ENCODE data around the gene TMEM150A.
"Not testable (repeated sequence)": the region's sequence is repeated elsewhere in the genome, so short reads cannot be mapped to it uniquely, and the experiment has no call there.

Gene TMEM150A

DNA sequence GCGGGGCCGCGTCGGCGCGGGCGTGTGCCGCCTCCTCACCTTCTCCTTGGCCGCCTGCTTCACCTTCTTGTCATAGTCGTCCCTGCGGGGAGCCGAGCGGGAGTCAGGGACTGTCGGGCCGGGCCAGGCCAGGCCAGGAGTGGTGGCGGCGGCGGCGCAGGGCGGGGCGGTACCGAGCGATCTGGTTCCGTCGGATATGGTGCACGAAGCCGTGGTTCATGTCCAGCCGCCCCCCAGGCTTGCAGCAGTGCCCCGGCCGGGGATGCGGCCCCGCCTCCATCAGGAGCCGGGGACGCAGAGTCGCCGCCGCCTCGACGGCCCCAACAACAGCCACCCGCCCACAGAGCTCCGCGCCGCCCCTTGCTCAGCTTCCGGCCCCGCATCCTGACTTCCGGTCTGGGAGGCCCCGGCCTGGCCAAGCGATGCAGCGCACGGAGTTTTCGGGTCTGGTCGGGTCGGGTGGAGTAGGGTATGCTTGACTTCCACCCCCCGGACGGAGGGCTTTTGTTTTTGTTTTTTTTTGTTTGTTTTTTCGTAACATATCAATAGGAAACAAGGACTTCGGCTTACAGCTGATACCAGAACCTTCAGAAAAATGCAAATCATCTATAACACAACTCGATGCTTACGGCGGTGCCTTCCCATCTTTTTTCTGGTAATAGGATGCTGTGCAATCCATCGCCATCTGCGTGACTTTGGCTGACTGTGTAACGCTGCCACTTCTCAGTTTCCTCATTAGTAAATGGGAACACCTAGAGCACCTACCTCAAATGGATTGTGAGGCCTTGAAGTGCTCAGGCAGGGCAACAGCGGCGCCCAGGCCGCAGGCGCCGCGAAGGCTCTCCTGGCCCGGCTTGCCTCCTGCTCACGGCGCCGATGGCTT is 9.4 kb upstream of the TMEM150A start, which contains the start of gene C2orf68:
TSS of gene C2orf68 (minus strand) at position 362 of the 883 bp plus-strand sequence. CDS start at position 280, 82 bp downstream.
- DNase-seq (ENCODE audit: low spot score): peak; percentile 96

DNA sequence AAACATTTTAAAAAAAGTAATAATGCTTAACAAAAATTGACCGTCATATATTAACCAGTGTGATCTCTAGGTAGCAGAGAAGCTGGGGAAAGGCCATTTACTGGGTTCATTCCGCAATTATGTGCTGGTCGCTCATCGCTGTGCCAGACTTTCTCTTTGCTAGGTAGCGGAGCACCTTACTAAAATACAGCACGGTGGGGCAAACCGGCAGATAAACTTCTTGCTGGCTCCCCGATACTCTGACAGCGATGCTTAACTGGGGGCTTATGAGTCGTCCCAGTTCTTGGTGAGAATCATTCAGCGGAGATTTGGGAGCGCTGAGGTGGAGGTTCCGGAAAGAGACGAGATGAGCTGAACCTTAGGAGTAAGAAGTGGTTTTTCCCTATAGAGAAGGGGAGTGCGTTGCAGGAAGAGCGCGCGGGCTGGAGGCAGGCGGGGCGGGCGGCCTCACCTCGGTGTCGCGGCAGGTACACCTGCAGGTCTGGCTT is 8.8 kb upstream of the TMEM150A start:
- no peak for DNase-seq (ENCODE audit: low spot score)

DNA sequence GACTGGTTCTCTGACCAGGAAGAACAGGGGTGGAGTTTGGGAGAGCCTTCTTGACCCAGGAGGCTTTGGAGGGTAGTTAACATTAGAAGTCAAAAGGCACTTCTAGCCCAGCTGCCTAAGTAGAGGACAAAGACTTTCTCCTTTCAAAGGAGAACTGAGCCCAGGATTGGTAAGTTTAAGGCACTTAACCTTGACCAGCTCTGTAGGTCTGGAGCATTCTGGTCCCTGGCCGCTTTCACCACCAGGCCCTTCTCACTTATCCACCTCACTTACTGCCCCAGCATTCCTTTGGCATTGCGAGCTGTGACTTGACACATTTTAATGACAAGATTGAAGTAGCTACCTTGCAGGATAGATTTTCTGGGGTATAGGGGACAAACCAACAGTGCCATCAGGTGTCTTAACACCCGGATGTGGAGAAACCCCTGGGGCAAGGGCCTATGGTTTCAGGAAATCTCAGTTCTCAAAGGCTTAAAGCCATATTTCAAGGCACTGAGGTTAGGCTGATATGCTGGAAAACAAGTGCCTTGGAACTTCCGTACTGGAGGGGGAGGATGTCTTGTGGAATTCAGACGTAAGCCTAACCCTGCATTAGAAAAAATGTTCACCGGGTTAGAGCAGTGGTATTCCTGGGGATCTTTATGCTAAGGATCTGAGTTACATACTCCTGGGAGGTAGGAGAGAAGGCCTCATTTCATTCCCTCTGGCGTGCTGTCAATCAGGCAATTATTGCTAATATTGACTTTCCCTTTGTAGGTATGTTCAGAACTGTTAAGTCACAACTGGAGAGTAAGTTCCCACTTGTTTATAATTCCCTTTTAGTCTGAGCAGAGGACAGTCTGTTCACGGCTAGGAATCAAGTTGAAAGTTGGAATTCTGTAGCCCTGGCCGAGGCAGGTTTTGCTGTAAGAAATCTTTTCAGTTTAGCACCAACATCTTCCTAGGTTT is 5.0 kb upstream of the TMEM150A start:
- no peak for DNase-seq (ENCODE audit: low spot score)

DNA sequence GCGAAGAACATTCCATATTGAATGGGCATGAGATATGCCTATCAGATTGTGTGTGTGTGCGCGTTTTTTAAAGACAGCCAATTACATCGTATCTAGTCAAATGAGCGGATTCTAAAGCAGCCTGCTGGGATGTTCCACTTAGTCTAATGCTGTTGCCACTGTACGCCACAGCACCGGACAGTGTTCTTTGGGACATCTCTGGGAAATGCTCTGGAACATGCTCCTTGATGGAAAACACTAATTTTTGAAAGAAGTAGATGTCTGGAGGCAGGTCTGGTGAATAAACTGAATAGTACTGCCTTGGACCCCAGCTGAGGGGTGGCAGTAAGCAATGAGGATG is 3.6 kb upstream of the TMEM150A start:
- no peak for DNase-seq (ENCODE audit: low spot score)

DNA sequence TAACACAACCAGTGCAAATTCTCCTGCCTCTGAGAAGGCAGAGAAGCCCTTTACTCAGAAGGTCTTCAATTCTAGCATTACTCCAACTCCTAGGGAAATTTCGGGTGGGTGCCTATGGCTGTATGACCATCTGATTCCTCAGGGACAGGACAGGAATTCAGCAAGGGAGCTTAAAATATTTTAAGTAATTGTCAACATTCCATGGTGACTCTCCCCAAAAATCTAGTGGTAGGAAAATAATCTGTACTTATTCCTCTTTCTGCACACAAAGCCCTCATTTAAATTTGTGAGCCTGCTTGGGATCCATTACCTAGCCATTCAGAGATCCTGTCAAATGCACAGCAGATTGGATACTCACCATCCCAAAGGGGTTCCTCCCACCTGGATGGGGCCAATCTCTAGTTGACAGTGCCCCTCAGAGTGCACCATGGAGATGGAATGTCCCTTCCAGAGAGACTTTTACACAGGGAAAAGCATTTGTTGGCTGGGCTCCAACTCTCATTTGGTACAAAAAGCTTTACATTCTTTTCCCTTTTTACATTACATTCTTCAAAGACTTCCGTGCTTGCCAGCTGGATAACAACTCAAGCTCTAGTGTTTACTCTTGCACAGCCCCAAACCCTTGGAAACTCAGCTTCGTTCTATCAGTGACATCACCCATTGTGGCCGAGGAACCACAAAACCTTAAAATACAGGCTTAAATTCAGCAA is 3.1 kb upstream of the TMEM150A start:
- no peak for DNase-seq (ENCODE audit: low spot score)

DNA sequence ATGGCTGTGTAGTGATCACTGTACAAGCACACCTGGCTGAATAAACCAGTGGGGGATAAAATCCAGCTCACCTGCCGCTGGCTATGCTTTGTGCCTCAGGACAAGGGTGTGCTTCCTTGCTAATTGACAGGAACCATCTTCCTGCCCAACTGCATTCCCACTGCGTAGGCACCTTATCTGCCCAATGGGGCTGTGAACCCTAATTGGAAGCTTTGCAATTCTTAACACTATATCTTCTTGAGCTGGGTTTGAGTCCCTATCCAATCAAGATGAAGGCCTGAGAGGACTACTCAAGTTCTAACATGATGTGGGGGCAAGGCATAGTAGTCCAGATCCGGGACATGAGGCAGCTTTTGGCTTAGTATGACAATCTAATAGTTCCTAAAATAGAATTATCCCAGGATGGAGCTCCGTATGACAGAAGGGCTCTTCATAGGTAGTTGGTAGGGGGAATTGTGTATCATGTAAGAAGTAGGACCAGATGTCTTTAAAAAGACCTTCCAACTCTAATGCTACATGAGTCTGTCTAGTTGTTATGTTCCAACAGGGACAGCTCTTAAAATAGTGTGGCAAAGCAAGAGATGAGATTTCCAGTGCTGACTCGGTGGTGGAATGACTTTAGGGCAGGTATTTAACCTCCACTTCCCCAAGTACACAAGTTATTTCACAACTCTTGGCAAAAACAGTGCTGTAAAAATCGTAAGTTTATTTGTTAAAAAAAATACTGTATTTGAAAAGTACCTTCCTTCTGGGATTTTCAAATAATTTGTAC is 2.3 kb upstream of the TMEM150A start:
- DNase-seq (ENCODE audit: low spot score): no peak

DNA sequence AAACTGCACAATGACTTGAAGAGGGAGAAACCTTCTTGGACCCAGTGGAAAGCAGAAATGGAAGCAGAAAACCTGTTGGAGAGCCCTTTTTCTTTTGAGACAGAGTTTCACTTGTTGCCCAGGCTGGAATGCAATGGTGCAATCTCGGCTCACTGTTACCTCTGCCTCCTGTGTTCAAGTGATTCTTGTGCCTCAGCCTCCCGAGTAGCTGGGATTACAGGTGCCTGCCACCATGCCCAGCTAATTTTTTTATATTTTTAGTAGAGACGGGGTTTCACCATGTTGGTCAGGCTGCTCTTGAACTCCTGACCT is 1.6 kb upstream of the TMEM150A start:
- DNase-seq (ENCODE audit: low spot score): not testable (repeated sequence)

DNA sequence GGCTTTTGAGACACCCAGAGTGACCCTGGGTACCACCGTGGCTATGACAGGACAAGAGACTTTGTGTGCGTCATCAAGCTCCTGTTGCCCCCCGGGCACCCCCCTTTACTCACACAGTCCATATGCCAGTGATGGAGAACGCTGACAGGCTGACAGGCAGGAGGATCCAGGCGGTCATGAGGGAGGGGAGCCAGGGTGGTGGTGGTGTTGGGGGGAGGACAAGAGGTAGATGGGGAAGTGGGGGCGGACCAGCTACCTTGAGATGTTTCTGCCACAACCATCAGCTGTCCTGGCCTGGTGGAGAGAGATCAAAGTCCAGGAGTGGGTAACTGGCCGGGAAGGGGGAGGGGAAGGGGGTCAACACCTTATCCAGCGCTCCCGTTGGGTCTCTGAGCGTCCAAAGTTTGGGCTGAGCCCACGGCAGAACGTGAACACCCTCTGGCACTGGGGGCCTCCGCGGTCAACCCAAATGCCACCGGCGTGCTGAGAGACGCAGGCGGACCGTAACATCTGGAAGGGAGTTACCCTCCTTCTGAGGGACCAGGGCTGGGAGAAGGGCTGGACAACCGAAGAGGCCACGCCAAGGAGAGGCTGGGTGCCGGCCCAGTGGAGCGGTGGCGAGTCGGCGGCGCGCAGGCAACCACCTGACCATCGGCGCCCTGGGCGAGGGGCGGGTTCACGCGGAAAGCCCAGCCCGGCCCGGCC is 575 bp downstream of the TMEM150A start:
- DNase-seq (ENCODE audit: low spot score): peak; percentile 47

DNA sequence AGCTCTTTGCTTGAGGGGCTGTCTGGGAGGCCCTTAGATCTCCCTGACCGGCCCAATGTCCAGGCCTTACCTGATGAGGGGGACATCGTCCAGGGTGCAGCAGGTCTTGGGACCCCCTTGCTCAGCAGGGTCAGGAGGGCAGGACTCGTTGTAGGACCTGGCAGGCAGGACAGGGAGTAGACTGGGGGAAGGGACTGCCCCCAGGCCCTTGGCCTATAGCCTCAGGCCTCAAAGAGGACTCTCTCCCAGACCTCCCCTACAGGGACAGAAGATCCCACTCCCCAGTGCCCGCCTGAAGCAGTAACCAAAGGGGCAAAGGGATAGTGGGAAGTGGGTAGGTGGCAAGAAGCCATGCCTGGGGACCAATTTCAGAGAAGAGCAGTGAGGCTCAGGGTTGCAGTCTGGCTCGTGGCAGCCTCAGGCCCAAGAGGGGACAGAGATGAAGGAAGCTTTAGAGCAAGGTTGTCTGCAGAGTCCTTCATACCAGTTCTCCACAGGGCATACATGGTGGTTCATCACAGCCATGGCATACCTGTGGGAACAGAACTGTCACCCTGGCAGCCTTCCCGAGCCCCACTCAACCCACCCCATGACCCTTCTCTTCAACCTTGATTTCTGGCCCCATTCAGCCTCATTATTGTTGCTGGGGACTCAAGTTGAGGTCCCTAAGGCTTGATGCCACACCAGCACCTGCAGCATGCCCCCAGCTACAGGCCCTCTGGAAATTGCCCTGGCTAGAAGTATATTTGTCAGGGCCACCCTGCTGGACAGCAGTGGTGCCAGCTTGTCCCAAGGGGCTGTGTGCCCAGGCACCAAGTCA is 1.3 kb downstream of the TMEM150A start:
- no peak for DNase-seq (ENCODE audit: low spot score)

DNA sequence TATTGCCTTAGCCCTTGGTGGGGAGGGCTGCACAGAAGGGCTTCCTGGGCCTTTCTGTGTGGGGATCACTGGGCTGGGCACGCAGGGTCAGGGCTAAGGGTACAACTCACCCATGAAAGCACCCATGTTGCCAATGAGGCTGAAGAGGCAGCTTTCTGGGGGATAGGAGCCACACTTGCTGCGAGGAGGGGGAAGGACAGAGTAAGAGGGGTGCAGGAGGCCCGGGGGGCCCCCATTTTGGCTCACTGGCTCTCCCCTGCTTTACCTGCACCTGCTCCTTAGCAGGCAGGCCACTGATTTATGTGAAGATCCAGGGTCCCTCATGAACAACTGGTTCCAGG is 2.3 kb downstream of the TMEM150A start:
- DNase-seq (ENCODE audit: low spot score): no peak

DNA sequence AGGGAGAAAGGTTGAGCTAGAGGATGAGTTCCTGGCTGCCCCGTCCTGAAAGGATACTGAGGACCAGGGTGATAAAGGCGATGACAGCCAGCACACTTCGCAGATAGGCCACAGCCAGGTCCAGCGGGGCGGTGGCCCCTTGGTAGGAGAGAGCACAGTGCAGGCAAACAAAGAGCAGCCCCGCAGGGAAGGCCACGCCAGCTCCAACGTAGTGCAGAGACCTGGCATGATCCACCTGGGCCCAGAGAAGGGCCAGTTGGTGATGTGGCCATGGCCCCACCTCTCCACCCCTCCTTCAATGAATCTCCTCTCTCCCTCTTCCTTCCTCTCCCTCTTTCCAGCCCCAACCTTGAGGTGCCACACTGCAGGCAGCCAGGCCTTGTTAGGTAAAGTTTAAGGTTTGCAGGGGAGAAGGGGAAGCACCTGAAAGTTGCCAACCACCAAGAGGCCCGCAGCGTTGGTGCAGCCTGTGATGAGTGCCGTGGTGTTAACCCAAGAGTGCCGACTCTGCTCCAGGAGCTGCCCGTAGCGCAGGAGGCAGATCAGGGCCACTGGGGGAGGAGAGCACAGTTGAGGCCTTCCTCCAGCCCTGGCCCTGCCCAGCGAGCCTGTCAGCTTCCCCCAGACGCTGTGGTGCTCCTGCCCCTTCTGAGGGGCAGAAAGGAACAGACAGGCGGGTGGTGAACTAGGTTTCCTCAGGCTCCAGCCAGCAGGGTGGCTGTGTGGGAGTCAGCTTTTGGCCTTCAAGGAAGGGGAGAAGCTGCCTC is 2.8 kb downstream of the TMEM150A start:
- DNase-seq (ENCODE audit: low spot score): no peak

DNA sequence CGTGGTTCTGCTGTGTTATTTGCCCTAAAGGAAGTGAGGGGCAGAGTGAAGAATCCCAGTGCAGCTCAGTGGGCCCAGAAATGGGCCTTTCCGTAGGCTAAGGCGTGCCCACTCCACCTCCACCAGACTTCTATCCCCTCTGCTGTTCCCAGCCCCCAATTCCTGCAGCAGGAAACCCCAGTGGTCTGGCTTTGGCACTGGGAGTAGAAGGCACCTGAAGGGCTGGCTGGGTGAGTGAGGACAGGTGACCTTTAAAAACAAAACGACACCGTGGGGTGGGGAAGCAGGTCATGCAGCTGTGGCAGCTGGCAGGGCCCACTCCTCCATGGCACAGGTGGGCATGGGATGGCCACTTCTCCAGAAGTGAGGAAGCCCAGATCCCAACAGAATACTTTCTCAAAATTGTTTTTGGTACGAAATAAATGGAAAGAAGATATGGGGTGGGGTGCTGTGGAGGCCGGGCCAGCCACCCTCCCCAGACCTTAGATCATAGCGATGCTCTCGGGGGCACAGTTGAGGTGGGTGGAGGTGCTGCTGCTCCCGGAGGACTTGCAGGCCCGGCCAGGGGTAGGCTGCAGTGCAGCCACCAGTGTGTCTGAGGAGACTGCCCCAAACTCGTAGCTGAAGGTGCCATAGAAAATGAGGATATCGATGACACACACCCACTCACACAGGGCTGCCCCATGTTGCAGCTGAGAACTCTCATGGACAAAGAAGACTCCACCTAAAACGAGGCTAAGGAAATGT is 3.7 kb downstream of the TMEM150A start:
- DNase-seq (ENCODE audit: low spot score): no peak

DNA sequence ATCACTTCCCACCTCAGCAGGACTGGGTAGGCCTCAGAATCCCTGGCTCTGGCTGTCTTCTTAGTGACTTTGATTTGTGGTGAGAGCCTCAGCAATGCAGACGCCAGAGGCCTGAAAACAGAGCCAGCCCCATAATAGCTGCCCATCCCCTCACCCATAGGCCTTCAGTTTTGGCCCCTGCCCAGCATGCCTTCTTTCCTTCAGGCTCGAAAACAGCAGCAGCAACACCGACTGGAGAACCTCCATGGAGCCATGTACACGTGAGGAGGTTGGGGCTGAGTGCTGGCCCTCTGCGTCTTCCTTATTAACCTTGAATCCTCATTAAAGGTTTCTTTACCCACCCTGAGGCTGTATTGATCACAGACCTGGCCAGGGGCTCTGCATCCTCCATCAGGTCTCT is 5.3 kb downstream of the TMEM150A start:
- DNase-seq (ENCODE audit: low spot score): no peak

DNA sequence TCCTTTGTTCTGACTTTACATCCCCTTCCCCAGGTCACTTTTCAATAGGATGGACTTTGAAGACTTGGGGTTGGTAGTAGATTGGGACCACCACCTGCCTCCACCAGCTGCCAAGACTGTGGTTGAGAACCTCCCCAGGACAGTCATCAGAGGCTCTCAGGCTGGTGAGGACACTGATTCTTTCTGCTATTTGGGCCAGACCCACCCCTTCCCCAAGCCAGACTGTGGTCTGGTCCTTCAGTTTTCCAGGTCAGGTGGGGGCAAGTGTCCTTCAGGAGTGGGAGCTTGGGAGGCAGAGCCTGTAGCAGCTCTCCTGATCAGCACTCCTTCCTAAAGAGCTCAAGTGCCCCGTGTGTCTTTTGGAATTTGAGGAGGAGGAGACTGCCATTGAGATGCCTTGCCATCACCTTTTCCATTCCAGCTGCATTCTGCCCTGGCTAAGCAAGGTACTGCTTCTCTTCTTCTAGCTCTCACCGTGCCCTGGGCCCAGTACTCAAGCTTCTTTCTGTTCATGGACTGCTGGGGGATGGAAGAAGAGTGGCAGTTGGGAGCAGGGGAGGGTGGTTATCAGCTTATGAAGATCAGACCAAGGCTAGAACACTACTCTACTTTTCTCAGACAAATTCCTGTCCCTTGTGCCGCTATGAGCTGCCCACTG is 5.9 kb downstream of the TMEM150A start:
- no peak for DNase-seq (ENCODE audit: low spot score)

DNA sequence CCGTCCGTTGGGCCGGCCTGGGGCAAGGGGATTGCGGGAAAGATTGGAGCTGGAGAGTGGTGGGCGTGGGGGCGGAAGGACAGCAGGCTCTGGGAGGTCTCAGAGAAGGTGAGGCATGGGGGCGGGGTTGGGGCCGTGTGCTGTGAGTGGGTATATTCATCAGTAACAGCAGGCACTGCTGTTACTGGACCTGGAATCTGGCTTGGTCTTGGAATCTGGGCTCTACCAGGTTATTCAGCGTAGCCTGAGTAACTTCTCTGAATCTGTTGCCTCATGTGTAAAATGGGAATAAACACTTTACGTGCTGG is 6.5 kb downstream of the TMEM150A start:
- DNase-seq (ENCODE audit: low spot score): no peak

DNA sequence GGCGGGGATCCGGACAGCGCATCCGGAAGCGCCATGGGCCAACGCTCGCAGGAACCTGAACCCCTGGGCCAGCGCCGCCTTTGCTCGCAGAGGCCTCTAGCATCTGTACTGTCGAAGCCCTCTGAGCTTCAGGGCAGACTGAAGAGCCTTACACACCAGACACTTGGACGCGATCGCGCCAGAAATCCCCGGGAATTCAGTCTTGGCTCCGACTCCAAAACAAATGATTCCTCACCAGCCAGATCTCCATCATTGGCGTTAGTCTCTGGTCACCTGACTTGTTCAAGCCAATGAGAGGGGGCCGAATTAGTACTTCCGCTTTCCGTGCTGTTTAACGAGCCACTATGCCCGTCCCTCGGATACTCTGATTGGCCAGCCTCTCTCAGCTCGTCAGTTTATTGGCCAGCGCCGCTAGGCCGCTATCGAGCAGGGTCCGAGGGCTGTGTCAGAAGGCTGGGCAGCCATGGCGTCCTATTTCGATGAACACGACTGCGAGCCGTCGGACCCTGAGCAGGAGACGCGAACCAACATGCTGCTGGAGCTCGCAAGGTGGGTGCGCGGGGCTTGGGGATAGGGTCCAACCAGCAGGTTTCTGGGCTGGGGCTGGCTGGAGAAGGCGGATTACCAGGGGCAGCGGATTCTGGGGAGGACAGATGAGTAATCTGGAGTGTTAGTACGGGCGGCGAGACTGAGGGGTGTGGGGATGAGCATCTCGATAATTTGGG is 7.0 kb downstream of the TMEM150A start, which contains the start of gene RNF181:
TSS of gene RNF181 (plus strand) at position 445 of the 725 bp plus-strand sequence. CDS start at position 464, 19 bp downstream.
- peak; percentile 98 for DNase-seq (ENCODE audit: low spot score)

DNA sequence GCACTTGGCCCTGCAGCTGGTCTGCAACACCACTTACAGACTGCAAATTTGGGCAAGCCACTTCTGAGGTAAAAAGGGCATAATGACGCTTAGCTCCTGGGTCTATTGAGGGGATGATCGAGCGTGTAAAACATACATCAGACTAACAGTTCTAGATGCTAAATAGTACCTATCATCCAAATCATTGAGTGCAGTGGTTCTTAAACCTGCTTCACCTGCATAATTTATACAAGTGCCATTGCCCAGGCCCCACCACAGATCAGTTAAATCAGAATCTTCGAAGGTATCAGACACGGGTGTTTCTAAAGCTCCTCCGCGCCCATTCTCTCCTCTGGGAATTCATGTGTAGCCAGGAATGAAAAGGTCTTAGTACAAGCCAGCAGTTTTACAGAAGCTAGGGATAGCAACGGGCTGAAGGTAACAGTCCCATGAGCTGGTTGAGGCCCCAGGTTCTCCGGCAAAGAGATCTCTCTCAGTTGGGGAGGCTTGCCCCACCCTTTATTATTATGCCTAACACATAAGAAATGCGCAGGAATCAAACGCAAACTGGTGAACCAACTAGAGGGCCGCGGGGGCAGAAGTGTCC is 7.7 kb downstream of the TMEM150A start:
- no peak for DNase-seq (ENCODE audit: low spot score)
